ENCODE results near the gene EXOC2. TPM values are rescaled to one million over a fixed set of nuclear protein-coding genes. Genes with fewer than 3 reads are reported as not detected.
"Not testable (repeated sequence)": the region's sequence is repeated elsewhere in the genome, so short reads cannot be mapped to it uniquely, and the experiment has no call there.

The EXOC2 gene
- total RNA-seq, 2 donors from 2014 or later, result 28.1 to 35.0 TPM

DNA sequence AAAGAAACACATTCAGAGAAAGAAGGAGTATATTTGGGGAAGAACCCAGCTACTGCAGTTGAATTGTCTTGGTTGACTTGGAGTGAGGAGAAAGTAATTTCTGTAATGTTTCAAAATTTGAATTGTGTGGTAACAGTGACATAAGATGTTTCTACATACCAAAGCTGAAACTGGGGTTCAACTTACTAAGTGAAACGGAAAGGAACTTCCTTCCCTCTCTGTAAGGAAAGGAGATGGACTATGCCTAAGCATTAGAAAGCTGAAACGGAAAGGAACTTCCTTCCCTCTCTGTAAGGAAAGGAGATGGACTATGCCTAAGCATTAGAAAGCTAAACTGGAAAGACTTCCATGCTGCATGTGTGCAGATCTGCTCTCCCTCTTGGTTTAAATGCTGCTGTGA lies 82.1 kb downstream of the EXOC2 start:
- Histone ChIP-seq H3K27ac (ENCODE audit: low read depth, low read length) (no peak overlapping the region), H3K9me3 (ENCODE audit: control insufficient read depth, low read length) (no peaks in the 10 kb centered on the region), H3K27me3 (ENCODE audit: control insufficient read depth, insufficient read depth, low read length, poor library complexity, severe bottlenecking) (no peaks in the 10 kb centered on the region), H3K36me3 (ENCODE audit: control insufficient read depth, insufficient read depth, low read length) (peaks cover 23% of the 10 kb centered on the region), H3K9ac (ENCODE audit: extremely low read depth, low read length, poor library complexity, severe bottlenecking) (no peak overlapping the region), H3K4me3 (ENCODE audit: low read length) (no peak overlapping the region), H3K4me1 (ENCODE audit: control insufficient read depth, insufficient read depth, low read length) (peaks cover 12% of the 10 kb centered on the region)
- no peak for DNase-seq
- peaks cover 27% of the 10 kb centered on the region for H3K36me3 Mint-ChIP-seq (ENCODE audit: low read depth)
- WGBS, 2 experiments (ENCODE audit: insufficient coverage in 1 of 2, insufficient read length in 1 of 2), result 83 to 91% methylated on average over 2 of the region's 2 CpGs
- H3K27me3 Mint-ChIP-seq (ENCODE audit: insufficient read depth), result no peaks in the 10 kb centered on the region
- no peak overlapping the region for H3K4me3 Mint-ChIP-seq
- H3K27ac Mint-ChIP-seq, result peak overlapping the region; percentile 19
- peaks cover 23% of the 10 kb centered on the region for H3K4me1 Mint-ChIP-seq
- TF ChIP-seq, protein P1, sequence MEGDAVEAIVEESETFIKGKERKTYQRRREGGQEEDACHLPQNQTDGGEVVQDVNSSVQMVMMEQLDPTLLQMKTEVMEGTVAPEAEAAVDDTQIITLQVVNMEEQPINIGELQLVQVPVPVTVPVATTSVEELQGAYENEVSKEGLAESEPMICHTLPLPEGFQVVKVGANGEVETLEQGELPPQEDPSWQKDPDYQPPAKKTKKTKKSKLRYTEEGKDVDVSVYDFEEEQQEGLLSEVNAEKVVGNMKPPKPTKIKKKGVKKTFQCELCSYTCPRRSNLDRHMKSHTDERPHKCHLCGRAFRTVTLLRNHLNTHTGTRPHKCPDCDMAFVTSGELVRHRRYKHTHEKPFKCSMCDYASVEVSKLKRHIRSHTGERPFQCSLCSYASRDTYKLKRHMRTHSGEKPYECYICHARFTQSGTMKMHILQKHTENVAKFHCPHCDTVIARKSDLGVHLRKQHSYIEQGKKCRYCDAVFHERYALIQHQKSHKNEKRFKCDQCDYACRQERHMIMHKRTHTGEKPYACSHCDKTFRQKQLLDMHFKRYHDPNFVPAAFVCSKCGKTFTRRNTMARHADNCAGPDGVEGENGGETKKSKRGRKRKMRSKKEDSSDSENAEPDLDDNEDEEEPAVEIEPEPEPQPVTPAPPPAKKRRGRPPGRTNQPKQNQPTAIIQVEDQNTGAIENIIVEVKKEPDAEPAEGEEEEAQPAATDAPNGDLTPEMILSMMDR (conservative IDR thresholded peaks at IDR 0.05), result no peak
- no peaks in the 10 kb centered on the region for H3K9me3 Mint-ChIP-seq

DNA sequence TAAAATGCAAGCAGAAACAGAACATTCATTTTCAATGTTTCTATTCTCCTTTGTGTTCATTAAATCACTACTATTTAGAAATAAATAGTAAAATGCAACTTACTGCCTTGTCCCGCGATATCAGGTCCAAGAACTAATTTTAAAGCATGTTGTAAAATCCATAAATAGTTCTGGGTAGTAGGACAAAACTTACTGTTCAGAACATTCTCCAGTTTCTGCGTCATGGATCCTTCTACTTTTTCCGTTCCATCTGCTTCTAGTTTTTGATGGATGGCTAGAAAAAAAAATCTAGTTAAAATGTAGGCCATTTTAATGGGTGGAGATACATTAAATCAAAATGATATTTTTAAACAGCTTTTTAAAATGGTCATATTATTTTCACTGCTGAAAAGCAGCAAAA lies 83.0 kb downstream of the EXOC2 start:
- WGBS, 2 experiments (ENCODE audit: insufficient coverage in 1 of 2, insufficient read length in 1 of 2), result 98 to 100% methylated on average over 2 to 4 of the region's 4 CpGs
- Histone ChIP-seq H3K27ac (ENCODE audit: low read depth, low read length) (no peak overlapping the region), H3K4me1 (ENCODE audit: control insufficient read depth, insufficient read depth, low read length) (peaks cover 12% of the 10 kb centered on the region), H3K4me3 (ENCODE audit: low read length) (no peak overlapping the region), H3K27me3 (ENCODE audit: control insufficient read depth, insufficient read depth, low read length, poor library complexity, severe bottlenecking) (no peaks in the 10 kb centered on the region), H3K9me3 (ENCODE audit: control insufficient read depth, low read length) (no peaks in the 10 kb centered on the region), H3K36me3 (ENCODE audit: control insufficient read depth, insufficient read depth, low read length) (peaks cover 16% of the 10 kb centered on the region), H3K9ac (ENCODE audit: extremely low read depth, low read length, poor library complexity, severe bottlenecking) (no peak overlapping the region)
- Mint-ChIP-seq H3K4me1 (peaks cover 23% of the 10 kb centered on the region), H3K36me3 (ENCODE audit: low read depth) (peaks cover 25% of the 10 kb centered on the region), H3K9me3 (peaks cover 2% of the 10 kb centered on the region), H3K27ac (no peak overlapping the region), H3K27me3 (ENCODE audit: insufficient read depth) (no peaks in the 10 kb centered on the region), H3K4me3 (no peak overlapping the region)
- no peak for DNase-seq
- TF ChIP-seq, protein P1 (conservative IDR thresholded peaks at IDR 0.05), result no peak

DNA sequence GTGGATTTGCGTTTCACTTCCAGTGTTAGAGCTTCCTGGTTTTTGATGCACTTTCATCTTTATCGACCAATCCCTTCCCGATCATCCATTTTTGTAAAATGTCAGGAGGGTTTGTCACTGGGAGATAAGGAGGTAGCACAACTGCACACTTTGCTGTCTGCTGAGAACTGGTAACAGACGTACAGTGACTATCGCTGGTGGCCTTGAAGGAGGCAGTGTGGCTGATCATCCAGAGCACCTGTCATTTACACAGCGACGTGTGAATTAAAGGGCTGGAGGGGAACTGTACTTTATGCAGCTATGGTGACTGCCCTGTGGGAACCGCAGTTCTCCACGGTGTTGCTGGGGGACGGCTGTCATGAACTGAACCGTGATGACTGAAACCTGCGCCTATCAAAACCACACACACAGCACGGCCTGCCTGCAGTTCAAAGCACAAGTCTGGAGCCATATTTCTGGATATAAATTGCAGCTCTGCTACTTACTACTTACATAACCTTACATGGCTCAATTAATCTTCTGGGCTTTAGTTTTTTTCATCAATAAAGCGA lies 86.0 kb downstream of the EXOC2 start:
- DNase-seq, result no peak
- Mint-ChIP-seq H3K27ac (no peak overlapping the region), H3K36me3 (ENCODE audit: low read depth) (peaks cover 40% of the 10 kb centered on the region), H3K9me3 (peaks cover 2% of the 10 kb centered on the region), H3K4me3 (no peak overlapping the region), H3K4me1 (peaks cover 8% of the 10 kb centered on the region), H3K27me3 (ENCODE audit: insufficient read depth) (no peaks in the 10 kb centered on the region)
- Histone ChIP-seq H3K9ac (ENCODE audit: extremely low read depth, low read length, poor library complexity, severe bottlenecking) (no peak overlapping the region), H3K4me1 (ENCODE audit: control insufficient read depth, insufficient read depth, low read length) (peaks cover 3% of the 10 kb centered on the region), H3K4me3 (ENCODE audit: low read length) (no peak overlapping the region), H3K27me3 (ENCODE audit: control insufficient read depth, insufficient read depth, low read length, poor library complexity, severe bottlenecking) (no peaks in the 10 kb centered on the region), H3K36me3 (ENCODE audit: control insufficient read depth, insufficient read depth, low read length) (peaks cover 27% of the 10 kb centered on the region), H3K9me3 (ENCODE audit: control insufficient read depth, low read length) (no peaks in the 10 kb centered on the region), H3K27ac (ENCODE audit: low read depth, low read length) (no peak overlapping the region)
- TF ChIP-seq, protein P1 (conservative IDR thresholded peaks at IDR 0.05), result no peak
- whole genome bisulfite sequencing, 2 experiments (ENCODE audit: insufficient coverage in 1 of 2, insufficient read length in 1 of 2), result 95 to 96% methylated on average over 12 to 14 of the region's 14 CpGs

DNA sequence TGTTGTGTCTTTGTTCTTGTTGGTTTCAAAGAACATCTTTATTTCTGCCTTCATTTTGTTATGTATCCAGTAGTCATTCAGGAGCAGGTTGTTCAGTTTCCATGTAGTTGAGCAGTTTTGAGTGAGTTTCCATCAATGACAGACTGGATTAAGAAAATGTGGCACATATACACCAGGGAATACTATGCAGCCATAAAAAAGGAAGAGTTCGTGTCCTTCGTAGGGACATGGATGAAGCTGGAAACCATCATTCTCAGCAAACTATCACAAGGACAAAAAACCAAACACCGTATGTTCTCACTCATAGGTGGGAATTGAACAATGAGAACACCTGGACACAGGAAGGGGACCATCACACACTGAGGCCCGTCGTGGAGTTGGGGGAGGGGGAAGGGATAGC lies 87.0 kb downstream of the EXOC2 start:
- not testable (repeated sequence) for H3K27me3 ChIP-seq (ENCODE audit: control insufficient read depth, insufficient read depth, low read length, poor library complexity, severe bottlenecking); H3K9ac ChIP-seq (ENCODE audit: extremely low read depth, low read length, poor library complexity, severe bottlenecking); H3K4me3 ChIP-seq (ENCODE audit: low read length); H3K27ac ChIP-seq (ENCODE audit: low read depth, low read length); H3K9me3 Mint-ChIP-seq; H3K27ac Mint-ChIP-seq; H3K9me3 ChIP-seq (ENCODE audit: control insufficient read depth, low read length); H3K4me3 Mint-ChIP-seq; H3K4me1 ChIP-seq (ENCODE audit: control insufficient read depth, insufficient read depth, low read length); H3K4me1 Mint-ChIP-seq; H3K27me3 Mint-ChIP-seq (ENCODE audit: insufficient read depth); DNase-seq
- H3K36me3 ChIP-seq (ENCODE audit: control insufficient read depth, insufficient read depth, low read length), result peaks cover 25% of the 10 kb centered on the region
- H3K36me3 Mint-ChIP-seq (ENCODE audit: low read depth), result peaks cover 40% of the 10 kb centered on the region
- WGBS, 2 experiments (ENCODE audit: insufficient coverage in 1 of 2, insufficient read length in 1 of 2), result 79 to 80% methylated on average over 2 to 5 of the region's 5 CpGs

All from endodermal cell (in vitro differentiated cells).